Hepatocyte (in vitro differentiated cells): ENCODE data around the gene HLF.

Experiments
- CTCF ChIP-seq: fragments of 200-600 bp; sonication (generic); IDR thresholded peaks from 2 replicates; pipeline ENCODE4 v1.5.1; 2016; ENCODE audit warnings: antibody characterized with exemption, mild to moderate bottlenecking; ENCODE audit not compliant: poor library complexity
- EZH2 ChIP-seq: fragments of 200-600 bp; sonication (generic); IDR thresholded peaks from 2 replicates; pipeline ENCODE4 v1.6.1; 2016; ENCODE audit warnings: antibody characterized with exemption, mild to moderate bottlenecking, borderline replicate concordance

GRCh38 chr17:55346658-55347057 lies 81.9 kb downstream of the HLF start:
- TF ChIP-seq CTCF (no peak), EZH2 (no peak)
